Myocyte (in vitro differentiated cells): Measurements from ENCODE around the gene C1D. TPM values are rescaled to one million over a fixed set of nuclear protein-coding genes. Genes with fewer than 3 reads are reported as not detected.
"Not testable (repeated sequence)": the region's sequence is repeated elsewhere in the genome, so short reads cannot be mapped to it uniquely, and the experiment has no call there.

Source experiments
- DNase-seq: peaks from one replicate; pipeline ENCODE4 v3.0.0-alpha.2; 2012; ENCODE audit warnings: low read depth
- total RNA-seq: library from RNA; depleted of rRNA; stranded (reverse); fragments of >200 nt; gene quantifications from 2 replicates; pipeline ENCODE4 v1.2.3, GENCODE V29; 2014

C1D gene
- total RNA-seq, 1 donor from 2014 or later = 48.7 TPM

GRCh38 chr2:68009526-68009925 is 53.3 kb downstream of the C1D start:
- DNase-seq = no peak

- peak; percentile 13 for DNase-seq
Observed at GRCh38 chr2:68000170-68000825, 62.5 kb downstream of the C1D start.

DNA sequence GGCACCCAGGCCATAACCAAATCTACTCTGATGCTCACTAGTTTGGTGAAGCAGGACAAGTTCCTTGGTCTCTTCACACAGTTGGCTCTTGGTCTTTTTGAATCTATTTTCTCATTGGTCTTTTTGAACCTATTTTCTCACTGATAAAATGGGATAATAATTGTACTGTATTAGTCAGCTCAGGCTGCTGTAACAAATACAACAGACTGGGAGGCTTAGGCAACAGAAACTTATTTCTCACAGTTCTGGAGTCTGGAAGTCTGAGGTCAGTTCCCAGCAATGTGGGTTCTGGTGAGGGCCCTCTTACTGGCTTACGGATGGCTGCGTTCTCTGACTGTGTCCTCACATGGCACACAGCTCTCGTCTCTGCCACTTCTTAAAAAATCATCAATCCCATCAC is 63.5 kb downstream of the C1D start:
- no peak for DNase-seq

DNA sequence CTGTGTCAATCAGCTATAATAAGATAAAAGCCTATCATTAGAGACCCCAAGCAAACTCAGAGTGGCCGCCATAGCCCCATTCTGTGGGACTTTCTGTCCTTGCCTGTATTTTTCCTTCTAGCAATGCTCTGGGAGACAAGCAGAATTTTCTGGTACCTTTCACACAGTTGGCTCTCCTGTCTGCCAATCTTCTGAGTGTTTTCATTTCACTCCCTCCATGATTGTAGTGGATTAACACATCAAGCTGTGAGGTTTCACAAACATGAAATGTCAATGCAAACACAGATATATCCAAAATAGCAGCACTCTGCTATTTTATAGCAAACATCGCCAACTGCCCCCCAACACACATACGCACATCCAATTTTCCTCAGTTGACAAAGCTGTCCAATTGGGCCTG is 64.9 kb downstream of the C1D start:
- DNase-seq = no peak

DNA sequence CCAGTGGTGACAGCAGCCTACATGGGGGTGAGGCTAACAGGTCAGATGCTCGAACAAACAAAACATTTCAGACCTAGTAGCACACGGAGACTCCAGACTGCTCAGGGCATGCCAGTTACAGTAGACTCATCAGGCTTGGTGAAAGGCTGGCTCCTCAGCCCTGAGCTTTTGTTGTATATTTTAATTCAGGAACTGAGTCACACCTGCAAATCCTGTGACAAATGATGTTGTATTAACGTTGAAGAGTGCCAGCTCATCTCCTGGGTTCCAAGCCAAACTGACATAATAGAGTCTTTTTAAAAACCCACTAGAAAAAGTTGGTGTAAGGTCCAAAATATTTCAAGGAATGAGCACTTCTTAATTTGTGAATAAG is 65.3 kb downstream of the C1D start:
- no peak for DNase-seq

- no peak for DNase-seq
Observed at GRCh38 chr2:67996772-67997527, 65.9 kb downstream of the C1D start.

DNA sequence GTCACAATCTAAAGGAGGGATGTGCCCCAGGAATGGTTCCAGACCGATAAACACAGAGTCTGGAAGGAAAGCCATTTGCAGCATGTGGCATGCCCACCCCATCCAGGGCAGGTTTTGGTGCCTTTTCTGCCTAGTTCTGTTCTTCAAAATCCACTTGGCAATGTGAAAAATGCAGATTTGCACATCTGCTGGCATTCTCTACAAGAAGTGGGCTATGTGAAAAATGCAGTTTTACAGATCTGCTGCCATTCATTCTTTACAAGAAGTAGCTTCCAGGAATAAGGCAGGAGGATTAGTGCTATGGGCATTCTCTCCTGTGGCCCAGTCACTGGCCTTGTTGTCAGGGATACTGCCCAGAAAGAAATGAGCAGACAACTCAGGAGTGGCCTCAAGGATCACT is 68.1 kb downstream of the C1D start:
- DNase-seq = no peak

- DNase-seq = not testable (repeated sequence)
Observed at GRCh38 chr2:67994069-67994468, 68.7 kb downstream of the C1D start.

DNA sequence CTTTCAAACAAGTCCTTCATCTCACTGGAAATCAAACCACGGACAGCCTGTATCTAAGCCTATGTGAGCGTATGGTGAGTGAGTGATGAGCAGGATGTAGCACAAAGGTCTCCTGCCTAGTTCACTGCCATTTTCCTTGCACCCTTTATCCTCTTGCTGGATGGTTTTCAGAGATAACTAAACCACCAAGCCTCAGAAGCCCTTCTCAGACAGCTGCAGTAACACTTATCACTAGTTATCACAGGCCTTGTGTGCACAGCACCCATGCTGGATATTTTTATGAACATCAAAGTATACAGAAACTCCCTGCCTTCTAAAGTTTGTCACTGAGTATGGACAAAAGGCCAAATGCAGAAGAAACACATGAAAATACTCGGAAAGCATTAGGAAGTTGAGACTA is 69.5 kb downstream of the C1D start:
- DNase-seq = no peak

DNA sequence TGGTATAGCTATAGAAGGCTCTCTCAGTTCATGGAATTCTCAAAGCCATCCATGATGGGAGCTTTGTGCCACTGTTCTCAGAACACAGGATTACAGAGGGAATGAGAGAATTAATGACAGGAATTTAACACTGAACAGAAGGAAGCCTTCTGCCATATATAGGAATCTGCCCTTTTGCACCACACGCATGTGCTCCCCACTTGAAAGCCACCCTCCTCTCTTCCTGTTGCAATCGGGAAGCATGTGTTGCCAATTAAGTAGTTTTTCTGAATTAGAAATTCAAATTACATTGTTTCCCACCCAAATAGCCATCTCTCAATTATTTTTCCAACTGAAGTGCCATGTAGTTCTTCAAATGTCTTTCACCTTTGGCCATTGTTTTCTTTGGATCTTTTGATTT is 71.3 kb downstream of the C1D start:
- no peak for DNase-seq

Other genes starting within 250 kb of the C1D start
- gene PNO1, start 94.9 kb upstream of the C1D start, total RNA-seq = 23.7 and 23.8 TPM in 2 replicates
- 24.5 and 28.0 TPM in 2 replicates for gene PPP3R1, start 189.5 kb upstream of the C1D start, total RNA-seq